ENCODE results near the gene DUSP16.

GRCh38 chr12:12606781-12607589, 44.3 kb upstream of the DUSP16 start:
- TF ChIP-seq CTCF (conservative IDR thresholded peaks at IDR 0.05; ENCODE audit: low read depth, low read length) (no peak), EZH2 (IDR thresholded peaks at IDR 0.05; ENCODE audit: borderline replicate concordance, low read depth, low read length, poor library complexity, severe bottlenecking) (no peak)
